ENCODE results near the gene IER3. TPM values are rescaled to one million over a fixed set of nuclear protein-coding genes. Genes with fewer than 3 reads are reported as not detected.

IER3 gene
- total and polyA plus RNA-seq, 2 of the 13 experiments (the other 11 are each of a cell fraction or from before 2014, with no cell fraction given): 51.1 to 131 TPM

DNA sequence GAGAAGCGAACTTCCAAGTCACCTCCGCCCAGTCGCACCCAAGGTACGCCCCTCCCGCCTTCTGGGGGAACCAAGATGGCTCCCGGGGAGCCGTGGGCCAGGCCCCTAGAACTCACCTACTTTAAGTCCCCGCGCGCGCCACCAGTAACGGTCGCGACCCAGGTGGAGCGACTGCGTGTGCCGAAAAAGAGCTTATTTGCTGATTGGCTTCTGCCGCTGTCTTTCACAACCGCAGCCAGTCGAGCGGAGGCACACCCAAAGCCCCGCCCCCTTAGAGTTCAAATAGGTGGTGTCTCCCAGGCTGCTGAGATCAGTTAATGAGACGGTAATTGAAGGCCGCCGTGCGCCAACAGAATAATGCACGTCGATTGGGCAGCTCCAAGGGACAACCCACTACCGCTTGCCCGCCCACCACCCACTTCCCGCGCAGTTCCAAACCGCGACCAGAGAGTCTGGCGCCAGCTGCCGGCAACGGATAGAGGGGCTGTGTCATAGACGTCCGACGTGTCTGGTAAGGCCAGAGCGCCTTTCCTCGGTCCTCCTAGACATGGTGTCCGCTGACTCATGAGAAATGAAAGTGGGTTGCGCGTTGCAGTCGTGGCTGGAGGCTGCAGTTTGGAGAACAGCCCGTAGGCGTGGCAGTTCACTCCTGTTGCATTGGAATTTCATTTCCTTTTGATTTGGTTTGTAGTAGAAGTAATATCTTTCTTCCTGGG, 27.1 kb downstream of the IER3 start, which contains the start of gene MDC1 (continued):
- TF ChIP-seq, protein P1, sequence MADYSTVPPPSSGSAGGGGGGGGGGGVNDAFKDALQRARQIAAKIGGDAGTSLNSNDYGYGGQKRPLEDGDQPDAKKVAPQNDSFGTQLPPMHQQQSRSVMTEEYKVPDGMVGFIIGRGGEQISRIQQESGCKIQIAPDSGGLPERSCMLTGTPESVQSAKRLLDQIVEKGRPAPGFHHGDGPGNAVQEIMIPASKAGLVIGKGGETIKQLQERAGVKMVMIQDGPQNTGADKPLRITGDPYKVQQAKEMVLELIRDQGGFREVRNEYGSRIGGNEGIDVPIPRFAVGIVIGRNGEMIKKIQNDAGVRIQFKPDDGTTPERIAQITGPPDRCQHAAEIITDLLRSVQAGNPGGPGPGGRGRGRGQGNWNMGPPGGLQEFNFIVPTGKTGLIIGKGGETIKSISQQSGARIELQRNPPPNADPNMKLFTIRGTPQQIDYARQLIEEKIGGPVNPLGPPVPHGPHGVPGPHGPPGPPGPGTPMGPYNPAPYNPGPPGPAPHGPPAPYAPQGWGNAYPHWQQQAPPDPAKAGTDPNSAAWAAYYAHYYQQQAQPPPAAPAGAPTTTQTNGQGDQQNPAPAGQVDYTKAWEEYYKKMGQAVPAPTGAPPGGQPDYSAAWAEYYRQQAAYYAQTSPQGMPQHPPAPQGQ (CRISPR knock-in tag; IDR thresholded peaks at IDR 0.05; ENCODE audit: borderline replicate concordance): 0 out of 2 replicates have a peak, but pooled peaks have one; percentile 65
- TF ChIP-seq HNRNPH1 (optimal IDR thresholded peaks at IDR 0.05; ENCODE audit: low read depth, low read length) (no peak), TMF1 (CRISPR knock-in tag; IDR thresholded peaks at IDR 0.05; ENCODE audit: low read depth) (peak; percentile 99), ASH2L (IDR thresholded peaks at IDR 0.05; ENCODE audit: insufficient read length, low read depth, low read length) (peak; percentile 92), ZZZ3 (CRISPR knock-in tag; IDR thresholded peaks at IDR 0.05; ENCODE audit: borderline replicate concordance) (peak; percentile 97), NAIF1 (CRISPR knock-in tag; IDR thresholded peaks at IDR 0.05; ENCODE audit: borderline replicate concordance) (no peak), NKX3-1 (CRISPR knock-in tag; IDR thresholded peaks at IDR 0.05) (no peak; the same call in 1 of the 2 replicates), ZNF746 (CRISPR knock-in tag; IDR thresholded peaks at IDR 0.05) (0 out of 2 replicates have a peak, but pooled peaks have one; percentile 70), SP140L (CRISPR knock-in tag; IDR thresholded peaks at IDR 0.05; ENCODE audit: borderline replicate concordance) (peak; percentile 87; the same call in 1 of the 2 replicates), ZNF30 (CRISPR knock-in tag; IDR thresholded peaks at IDR 0.05) (no peak), SP5 (CRISPR knock-in tag; IDR thresholded peaks at IDR 0.05; ENCODE audit: borderline replicate concordance, low read depth) (peak; percentile 95), BHLHE40 (IDR thresholded peaks at IDR 0.05; ENCODE audit: low read length) (peak; percentile 55), ZNF775 (CRISPR knock-in tag; IDR thresholded peaks at IDR 0.05; ENCODE audit: borderline replicate concordance) (no peak; the same call in 1 of the 2 replicates), ZNF569 (CRISPR knock-in tag; IDR thresholded peaks at IDR 0.05; ENCODE audit: borderline replicate concordance) (no peak; the same call in 1 of the 2 replicates), EHMT2 (IDR thresholded peaks at IDR 0.05; ENCODE audit: borderline replicate concordance, low read depth, low read length) (peak; percentile 78; the same call in 1 of the 2 replicates)
- TF ChIP-seq, protein P2, sequence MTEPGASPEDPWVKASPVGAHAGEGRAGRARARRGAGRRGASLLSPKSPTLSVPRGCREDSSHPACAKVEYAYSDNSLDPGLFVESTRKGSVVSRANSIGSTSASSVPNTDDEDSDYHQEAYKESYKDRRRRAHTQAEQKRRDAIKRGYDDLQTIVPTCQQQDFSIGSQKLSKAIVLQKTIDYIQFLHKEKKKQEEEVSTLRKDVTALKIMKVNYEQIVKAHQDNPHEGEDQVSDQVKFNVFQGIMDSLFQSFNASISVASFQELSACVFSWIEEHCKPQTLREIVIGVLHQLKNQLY (CRISPR knock-in tag; IDR thresholded peaks at IDR 0.05): peak; percentile 72
- TF ChIP-seq, protein P3, sequence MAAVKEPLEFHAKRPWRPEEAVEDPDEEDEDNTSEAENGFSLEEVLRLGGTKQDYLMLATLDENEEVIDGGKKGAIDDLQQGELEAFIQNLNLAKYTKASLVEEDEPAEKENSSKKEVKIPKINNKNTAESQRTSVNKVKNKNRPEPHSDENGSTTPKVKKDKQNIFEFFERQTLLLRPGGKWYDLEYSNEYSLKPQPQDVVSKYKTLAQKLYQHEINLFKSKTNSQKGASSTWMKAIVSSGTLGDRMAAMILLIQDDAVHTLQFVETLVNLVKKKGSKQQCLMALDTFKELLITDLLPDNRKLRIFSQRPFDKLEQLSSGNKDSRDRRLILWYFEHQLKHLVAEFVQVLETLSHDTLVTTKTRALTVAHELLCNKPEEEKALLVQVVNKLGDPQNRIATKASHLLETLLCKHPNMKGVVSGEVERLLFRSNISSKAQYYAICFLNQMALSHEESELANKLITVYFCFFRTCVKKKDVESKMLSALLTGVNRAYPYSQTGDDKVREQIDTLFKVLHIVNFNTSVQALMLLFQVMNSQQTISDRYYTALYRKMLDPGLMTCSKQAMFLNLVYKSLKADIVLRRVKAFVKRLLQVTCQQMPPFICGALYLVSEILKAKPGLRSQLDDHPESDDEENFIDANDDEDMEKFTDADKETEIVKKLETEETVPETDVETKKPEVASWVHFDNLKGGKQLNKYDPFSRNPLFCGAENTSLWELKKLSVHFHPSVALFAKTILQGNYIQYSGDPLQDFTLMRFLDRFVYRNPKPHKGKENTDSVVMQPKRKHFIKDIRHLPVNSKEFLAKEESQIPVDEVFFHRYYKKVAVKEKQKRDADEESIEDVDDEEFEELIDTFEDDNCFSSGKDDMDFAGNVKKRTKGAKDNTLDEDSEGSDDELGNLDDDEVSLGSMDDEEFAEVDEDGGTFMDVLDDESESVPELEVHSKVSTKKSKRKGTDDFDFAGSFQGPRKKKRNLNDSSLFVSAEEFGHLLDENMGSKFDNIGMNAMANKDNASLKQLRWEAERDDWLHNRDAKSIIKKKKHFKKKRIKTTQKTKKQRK (IDR thresholded peaks at IDR 0.05; ENCODE audit: low read length): no peak; the same call in 1 of the 2 replicates
- TF ChIP-seq, protein P4, sequence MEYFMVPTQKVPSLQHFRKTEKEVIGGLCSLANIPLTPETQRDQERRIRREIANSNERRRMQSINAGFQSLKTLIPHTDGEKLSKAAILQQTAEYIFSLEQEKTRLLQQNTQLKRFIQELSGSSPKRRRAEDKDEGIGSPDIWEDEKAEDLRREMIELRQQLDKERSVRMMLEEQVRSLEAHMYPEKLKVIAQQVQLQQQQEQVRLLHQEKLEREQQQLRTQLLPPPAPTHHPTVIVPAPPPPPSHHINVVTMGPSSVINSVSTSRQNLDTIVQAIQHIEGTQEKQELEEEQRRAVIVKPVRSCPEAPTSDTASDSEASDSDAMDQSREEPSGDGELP (IDR thresholded peaks at IDR 0.05; ENCODE audit: borderline replicate concordance, low read depth): peak; percentile 97
- TF ChIP-seq, protein P5, sequence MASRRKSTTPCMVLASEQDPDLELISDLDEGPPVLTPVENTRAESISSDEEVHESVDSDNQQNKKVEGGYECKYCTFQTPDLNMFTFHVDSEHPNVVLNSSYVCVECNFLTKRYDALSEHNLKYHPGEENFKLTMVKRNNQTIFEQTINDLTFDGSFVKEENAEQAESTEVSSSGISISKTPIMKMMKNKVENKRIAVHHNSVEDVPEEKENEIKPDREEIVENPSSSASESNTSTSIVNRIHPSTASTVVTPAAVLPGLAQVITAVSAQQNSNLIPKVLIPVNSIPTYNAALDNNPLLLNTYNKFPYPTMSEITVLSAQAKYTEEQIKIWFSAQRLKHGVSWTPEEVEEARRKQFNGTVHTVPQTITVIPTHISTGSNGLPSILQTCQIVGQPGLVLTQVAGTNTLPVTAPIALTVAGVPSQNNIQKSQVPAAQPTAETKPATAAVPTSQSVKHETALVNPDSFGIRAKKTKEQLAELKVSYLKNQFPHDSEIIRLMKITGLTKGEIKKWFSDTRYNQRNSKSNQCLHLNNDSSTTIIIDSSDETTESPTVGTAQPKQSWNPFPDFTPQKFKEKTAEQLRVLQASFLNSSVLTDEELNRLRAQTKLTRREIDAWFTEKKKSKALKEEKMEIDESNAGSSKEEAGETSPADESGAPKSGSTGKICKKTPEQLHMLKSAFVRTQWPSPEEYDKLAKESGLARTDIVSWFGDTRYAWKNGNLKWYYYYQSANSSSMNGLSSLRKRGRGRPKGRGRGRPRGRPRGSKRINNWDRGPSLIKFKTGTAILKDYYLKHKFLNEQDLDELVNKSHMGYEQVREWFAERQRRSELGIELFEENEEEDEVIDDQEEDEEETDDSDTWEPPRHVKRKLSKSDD (CRISPR knock-in tag; IDR thresholded peaks at IDR 0.05; ENCODE audit: low read depth): peak; percentile 99
